HepG2 (cell line): ENCODE results near the gene SPTSSB. TPM values are rescaled to one million over a fixed set of nuclear protein-coding genes. Genes with fewer than 3 reads are reported as not detected.
A peak's percentile ranks its signal among the peaks of the same experiment; 100 is the strongest.

Source experiments
- AKAP8 ChIP-seq: sonication (generic); formaldehyde crosslinking; IDR thresholded peaks from 2 replicates; pipeline ENCODE4 v1.5.1; 2020; ENCODE audit warnings: mild to moderate bottlenecking, missing genetic modification reagents
- BCL3 ChIP-seq: sonication (generic); formaldehyde crosslinking; IDR thresholded peaks from 2 replicates; pipeline ENCODE4 v1.5.1; 2020; ENCODE audit warnings: mild to moderate bottlenecking, missing genetic modification reagents, moderate library complexity
- BORCS8-MEF2B ChIP-seq: sonication (generic); formaldehyde crosslinking; IDR thresholded peaks from 2 replicates; pipeline ENCODE4 v1.8.0; 2022; ENCODE audit warnings: mild to moderate bottlenecking, missing genetic modification reagents
- CCAR2 ChIP-seq: fragments of 200-400 bp; formaldehyde crosslinking; optimal IDR thresholded peaks from 2 replicates; pipeline ENCODE3; 2018; ENCODE audit warnings: low read depth, mild to moderate bottlenecking, low read length, moderate library complexity
- CEBPG ChIP-seq: IDR thresholded peaks from 2 replicates; pipeline ENCODE4 v1.6.1; 2016
- CENPX ChIP-seq: sonication (generic); formaldehyde crosslinking; IDR thresholded peaks from 2 replicates; pipeline ENCODE4 v1.9.0; 2021; ENCODE audit warnings: mild to moderate bottlenecking, missing genetic modification reagents, moderate library complexity
- HDAC2 ChIP-seq: sonication (generic); formaldehyde crosslinking; IDR thresholded peaks from 2 replicates; pipeline ENCODE4 v1.4.0; 2020; ENCODE audit warnings: missing genetic modification reagents
- LRRFIP1 ChIP-seq: sonication (generic); formaldehyde crosslinking; conservative IDR thresholded peaks from 2 replicates; pipeline ENCODE4 v1.4.0; 2020; ENCODE audit warnings: missing genetic modification reagents
- MBNL3 ChIP-seq: fragments of 250-450 bp; sonication (Bioruptor Pico); conservative IDR thresholded peaks from 2 replicates; pipeline ENCODE4 v1.8.0; 2022; ENCODE audit warnings: mild to moderate bottlenecking, inconsistent platforms
- MED8 ChIP-seq: sonication (generic); formaldehyde crosslinking; IDR thresholded peaks from 2 replicates; pipeline ENCODE4 v1.8.1; 2023; ENCODE audit warnings: mild to moderate bottlenecking, missing genetic modification reagents; ENCODE audit not compliant: insufficient replicate concordance
- MEF2D ChIP-seq: sonication (generic); formaldehyde crosslinking; IDR thresholded peaks from 2 replicates; pipeline ENCODE4 v1.5.1; 2020; ENCODE audit warnings: mild to moderate bottlenecking, missing genetic modification reagents
- MLLT10 ChIP-seq: sonication (generic); formaldehyde crosslinking; IDR thresholded peaks from 2 replicates; pipeline ENCODE4 v1.4.0; 2020; ENCODE audit warnings: missing genetic modification reagents
- MXD4 ChIP-seq: IDR thresholded peaks from 2 replicates; pipeline ENCODE4 v1.6.1; 2016; ENCODE audit warnings: mild to moderate bottlenecking, missing biosample characterization, missing genetic modification reagents
- NCOA1 ChIP-seq: sonication (generic); formaldehyde crosslinking; IDR thresholded peaks from 2 replicates; pipeline ENCODE4 v1.9.0; 2021; ENCODE audit warnings: missing genetic modification reagents
- PAF1 ChIP-seq: IDR thresholded peaks from 2 replicates; pipeline ENCODE4 v1.6.1; 2016; ENCODE audit warnings: missing genetic modification reagents, missing compliant biosample characterization
- PLRG1 ChIP-seq: fragments of 450-650 bp; conservative IDR thresholded peaks from 2 replicates; pipeline ENCODE4 v1.6.1; 2016
- RAD21 ChIP-seq: fragments of 450-650 bp; formaldehyde crosslinking; IDR thresholded peaks from 2 replicates; pipeline ENCODE4 v1.5.0; 2020; ENCODE audit warnings: mild to moderate bottlenecking
- REPIN1 ChIP-seq: sonication (generic); formaldehyde crosslinking; IDR thresholded peaks from 2 replicates; pipeline ENCODE4 v1.8.0; 2022; ENCODE audit warnings: missing genetic modification reagents, low read depth, mild to moderate bottlenecking, borderline replicate concordance
- RFXANK ChIP-seq: IDR thresholded peaks from 2 replicates; pipeline ENCODE4 v1.6.1; 2016
- RNF2 ChIP-seq: fragments of 450-650 bp; conservative IDR thresholded peaks from 2 replicates; pipeline ENCODE4 v1.6.1; 2016; ENCODE audit warnings: low read depth
- SP5 ChIP-seq: IDR thresholded peaks from 2 replicates; pipeline ENCODE4 v1.6.1; 2016; ENCODE audit warnings: low read depth, borderline replicate concordance
- SRSF9 ChIP-seq: fragments of 200-400 bp; formaldehyde crosslinking; IDR thresholded peaks from 2 replicates; pipeline ENCODE4 v1.6.1; 2018; ENCODE audit warnings: borderline replicate concordance, mild to moderate bottlenecking, low read depth, low read length; ENCODE audit not compliant: insufficient read depth, poor library complexity, severe bottlenecking
- THYN1 ChIP-seq: sonication (generic); formaldehyde crosslinking; IDR thresholded peaks from 2 replicates; pipeline ENCODE4 v1.8.1; 2023; ENCODE audit warnings: low read depth, mild to moderate bottlenecking, moderate library complexity, missing genetic modification reagents, borderline replicate concordance
- ZNF136 ChIP-seq: sonication (generic); formaldehyde crosslinking; IDR thresholded peaks from 2 replicates; pipeline ENCODE4 v1.8.1; 2022; ENCODE audit warnings: low read depth, mild to moderate bottlenecking, moderate library complexity, missing genetic modification reagents
- ZNF350 ChIP-seq: sonication (generic); formaldehyde crosslinking; IDR thresholded peaks from 2 replicates; pipeline ENCODE4 v1.4.0; 2020; ENCODE audit warnings: mild to moderate bottlenecking, low read depth, missing genetic modification reagents, borderline replicate concordance
- ZNF530 ChIP-seq: sonication (generic); formaldehyde crosslinking; IDR thresholded peaks from 2 replicates; pipeline ENCODE4 v1.5.0; 2020; ENCODE audit warnings: low read depth, mild to moderate bottlenecking, missing genetic modification reagents
- ZNF670 ChIP-seq: sonication (generic); formaldehyde crosslinking; IDR thresholded peaks from 2 replicates; pipeline ENCODE4 v1.8.0; 2022; ENCODE audit warnings: mild to moderate bottlenecking, missing genetic modification reagents, borderline replicate concordance
- polyA plus RNA-seq, 8 experiments: library from polyadenylated mRNA; depleted of rRNA in 3 of 8; stranded (reverse) in 7 of 8; unstranded in 1 of 8; fragments of >200 nt; fragmentation: Illumina TruSeq in 4 of 8; extraction: Trizol in 4 of 8; gene quantifications; 2 replicates each; pipeline versions ENCODE4 v1.2.1 to v1.2.3, GENCODE V29; 2011 to 2016; ENCODE audit warnings: low read depth in 4 of 8, missing spikeins in 1 of 8, mixed read lengths in 1 of 8; ENCODE audit not compliant: insufficient read depth in 1 of 8
- total RNA-seq, 5 experiments: library from RNA; depleted of rRNA; stranded (reverse); fragments of >200 nt; fragmentation: Illumina TruSeq; extraction: Trizol; gene quantifications; 2 replicates each; pipeline ENCODE4 v1.2.3, GENCODE V29; 2016; ENCODE audit warnings: low read depth in 1 of 5
- TF ChIP-seq, protein P1 (sequence below): sonication (generic); formaldehyde crosslinking; conservative IDR thresholded peaks from 2 replicates; pipeline ENCODE4 v1.8.0; 2022; ENCODE audit warnings: low read depth, missing genetic modification reagents

The SPTSSB gene
- total and polyA plus RNA-seq, 2 of the 13 experiments (the other 11 are each of a cell fraction or from before 2014, with no cell fraction given), result 0.51 to 2.4 TPM

DNA sequence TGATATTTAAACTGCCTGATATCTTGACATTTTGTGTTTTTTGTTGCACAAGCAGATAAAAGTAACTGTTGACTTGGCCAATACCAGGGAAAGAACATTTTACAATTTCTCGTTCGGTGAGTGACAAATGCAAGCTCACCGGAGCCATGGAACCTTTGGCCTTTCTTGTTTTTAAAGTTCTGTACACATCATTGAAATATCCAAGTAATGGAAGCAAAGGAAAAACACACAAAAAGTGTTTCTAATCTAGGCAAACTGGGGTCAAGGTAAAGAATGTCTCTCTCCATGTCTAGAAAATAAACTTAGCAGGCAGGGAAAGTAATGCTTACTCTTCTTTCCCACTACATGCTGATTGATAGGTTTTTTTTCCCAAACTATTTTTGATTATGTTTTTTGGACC is 27.8 kb downstream of the SPTSSB start (continued):
- peak; percentile 6; the same call in 1 of the 2 replicates for TF ChIP-seq CEBPG
- no peak for TF ChIP-seq AKAP8 (CRISPR knock-in tag)
- TF ChIP-seq, protein P1, sequence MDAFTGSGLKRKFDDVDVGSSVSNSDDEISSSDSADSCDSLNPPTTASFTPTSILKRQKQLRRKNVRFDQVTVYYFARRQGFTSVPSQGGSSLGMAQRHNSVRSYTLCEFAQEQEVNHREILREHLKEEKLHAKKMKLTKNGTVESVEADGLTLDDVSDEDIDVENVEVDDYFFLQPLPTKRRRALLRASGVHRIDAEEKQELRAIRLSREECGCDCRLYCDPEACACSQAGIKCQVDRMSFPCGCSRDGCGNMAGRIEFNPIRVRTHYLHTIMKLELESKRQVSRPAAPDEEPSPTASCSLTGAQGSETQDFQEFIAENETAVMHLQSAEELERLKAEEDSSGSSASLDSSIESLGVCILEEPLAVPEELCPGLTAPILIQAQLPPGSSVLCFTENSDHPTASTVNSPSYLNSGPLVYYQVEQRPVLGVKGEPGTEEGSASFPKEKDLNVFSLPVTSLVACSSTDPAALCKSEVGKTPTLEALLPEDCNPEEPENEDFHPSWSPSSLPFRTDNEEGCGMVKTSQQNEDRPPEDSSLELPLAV, result no peak
- no peak for TF ChIP-seq ZNF670 (CRISPR knock-in tag)
- TF ChIP-seq MED8 (CRISPR knock-in tag), result no peak
- no peak for TF ChIP-seq RFXANK (CRISPR knock-in tag)
- no peak for TF ChIP-seq CCAR2
- no peak for TF ChIP-seq MBNL3
- no peak for TF ChIP-seq RAD21 (CRISPR knock-in tag)
- no peak for TF ChIP-seq MXD4 (CRISPR knock-in tag)
- no peak for TF ChIP-seq BORCS8-MEF2B (CRISPR knock-in tag)
- TF ChIP-seq BCL3 (CRISPR knock-in tag), result no peak
- no peak for TF ChIP-seq THYN1
- no peak for TF ChIP-seq ZNF136 (CRISPR knock-in tag)
- no peak for TF ChIP-seq ZNF530 (CRISPR knock-in tag)
- TF ChIP-seq MLLT10 (CRISPR knock-in tag), result no peak
- no peak for TF ChIP-seq REPIN1 (CRISPR knock-in tag)
- TF ChIP-seq MEF2D (CRISPR knock-in tag), result peak; percentile 70
- no peak for TF ChIP-seq PLRG1
- no peak for TF ChIP-seq NCOA1 (CRISPR knock-in tag)
- TF ChIP-seq ZNF350, result no peak
- TF ChIP-seq SP5 (CRISPR knock-in tag), result no peak
- TF ChIP-seq CENPX (CRISPR knock-in tag), result no peak
- TF ChIP-seq HDAC2, result peak; percentile 38; the same call in 1 of the 2 replicates
- TF ChIP-seq RNF2, result no peak
- no peak for TF ChIP-seq LRRFIP1
- TF ChIP-seq SRSF9, result no peak
- TF ChIP-seq PAF1, result no peak
